Lung (tissue), 12 donors: ENCODE measurements around the gene SLC6A9. TPM values are rescaled to one million over a fixed set of nuclear protein-coding genes. Genes with fewer than 3 reads are reported as not detected.

ENCODE experiments used
- ATAC-seq: fragments of 200-7000 bp; cut with Tn5 transposase; one replicate; pipeline ENCODE4 v1.9.1; 2020; ENCODE audit warnings: moderate number of reproducible peaks; ENCODE audit not compliant: insufficient read depth, low FRiP score
- DNase-seq, 3 donors: peaks; one replicate each; pipeline ENCODE4 v3.0.0-alpha.2; 2013 to 2017
- H3K27ac ChIP-seq, 2 donors: one replicate each; pipeline ENCODE4 v1.5.1; 2013; ENCODE audit warnings: mild to moderate bottlenecking in 2 of 2, moderate library complexity in 2 of 2, control low read depth in 1 of 2, inconsistent platforms in 1 of 2, low read depth in 1 of 2, low read length in 1 of 2
- H3K27me3 ChIP-seq, 3 donors: one replicate each; pipeline ENCODE4 v1.5.1; 2013; ENCODE audit warnings: low read length in 2 of 3; ENCODE audit not compliant: control insufficient read depth in 3 of 3, insufficient read depth in 3 of 3
- H3K36me3 ChIP-seq, 4 donors: one replicate each; pipeline ENCODE4 v1.5.1; 2013; ENCODE audit warnings: low read length in 4 of 4, mild to moderate bottlenecking in 1 of 4, moderate library complexity in 1 of 4; ENCODE audit not compliant: control insufficient read depth in 4 of 4, insufficient read depth in 4 of 4
- H3K4me1 ChIP-seq, 5 donors: one replicate each; pipeline ENCODE4 v1.5.1; 2013; ENCODE audit warnings: low read length in 5 of 5, mild to moderate bottlenecking in 2 of 5, moderate library complexity in 1 of 5; ENCODE audit not compliant: control insufficient read depth in 5 of 5, insufficient read depth in 5 of 5
- H3K4me3 ChIP-seq: one replicate; pipeline ENCODE4 v1.5.1; 2013; ENCODE audit warnings: mild to moderate bottlenecking, control low read depth, moderate library complexity
- H3K9ac ChIP-seq, 2 donors: one replicate each; pipeline ENCODE4 v1.5.1; 2013; ENCODE audit warnings: low read length in 2 of 2, control low read depth in 1 of 2; ENCODE audit not compliant: insufficient read depth in 1 of 2
- H3K9me3 ChIP-seq, 4 donors: one replicate each; pipeline ENCODE4 v1.5.1; 2013; ENCODE audit warnings: low read length in 3 of 4, mild to moderate bottlenecking in 1 of 4, moderate library complexity in 1 of 4; ENCODE audit not compliant: control insufficient read depth in 4 of 4, insufficient read depth in 3 of 4
- CTCF ChIP-seq: IDR thresholded peaks from 2 replicates; pipeline ENCODE4 v1.5.1; 2012; ENCODE audit warnings: mild to moderate bottlenecking; ENCODE audit errors: control extremely low read depth, extremely low read depth
- WGBS, 2 donors: extraction: QIAGEN DNeasy Blood & Tissue Kit; methylation state at CpG; one replicate each; pipeline ENCODE4 v1.1.7; 2013; 5-methylcytosine and 5-hydroxymethylcytosine counted together
- polyA plus RNA-seq, 2 donors: library from polyadenylated mRNA; stranded (reverse); fragments of 200-250 nt; gene quantifications; one replicate each; pipeline ENCODE4 v1.2.1, GENCODE V29; 2013
- total RNA-seq, 2 donors: library from RNA; depleted of rRNA in 1 of 2; stranded (reverse); fragments of >200 nt in 1 of 2; gene quantifications; one replicate each; pipeline ENCODE4 v1.2.1, GENCODE V29; 2014 to 2021
- donor health status: control.
- donor health status: control.
- donor health status: Bipolar disorder and iron deficiency.
- donor health status: healthy.
- donor health status: DM: yes; HTN: yes; CAD: no.

The SLC6A9 gene
- total and polyA plus RNA-seq, 4 donors, result 8.7 to 29.9 (median 9.4) TPM

- DNase-seq (no peak), ATAC-seq (no peak)
- H3K4me3 ChIP-seq, result no peak overlapping the region
- H3K4me1 ChIP-seq, result peaks cover 0 to 7% (median 4%) of the 10 kb centered on the region in 5 donors
- TF ChIP-seq CTCF, result no peak
- H3K9ac ChIP-seq, result no peak overlapping the region
- H3K9me3 ChIP-seq, result no peaks in the 10 kb centered on the region
- peaks cover 2 to 6% (median 5%) of the 10 kb centered on the region in 4 donors for H3K36me3 ChIP-seq
- no peak overlapping the region for H3K27ac ChIP-seq
- H3K27me3 ChIP-seq, result no peaks in the 10 kb centered on the region
- WGBS, 2 donors, result 77 to 78% methylated on average over 6 of the region's 6 CpGs
Observed at GRCh38 chr1:43986712-43987111, 44.5 kb downstream of the SLC6A9 start.

GRCh38 chr1:43985984-43986595 is 45.2 kb downstream of the SLC6A9 start:
- no peaks in the 10 kb centered on the region for H3K9me3 ChIP-seq
- DNase-seq, result no peak
- 78 to 84% methylated on average over 4 of the region's 4 CpGs for WGBS, 2 donors
- H3K4me3 ChIP-seq, result no peak overlapping the region
- no peak overlapping the region for H3K9ac ChIP-seq
- H3K36me3 ChIP-seq, result peaks cover 2 to 6% (median 5%) of the 10 kb centered on the region in 4 donors
- H3K27me3 ChIP-seq, result no peaks in the 10 kb centered on the region
- peaks cover 0 to 7% (median 4%) of the 10 kb centered on the region in 5 donors for H3K4me1 ChIP-seq
- no peak for ATAC-seq
- TF ChIP-seq CTCF, result no peak
- no peak overlapping the region for H3K27ac ChIP-seq

- no peak overlapping the region for H3K4me3 ChIP-seq
- peaks cover 0 to 13% (median 2%) of the 10 kb centered on the region in 5 donors for H3K4me1 ChIP-seq
- no peaks in the 10 kb centered on the region for H3K9me3 ChIP-seq
- no peak for ATAC-seq
- no peak overlapping the region for H3K9ac ChIP-seq
- no peak overlapping the region for H3K27ac ChIP-seq
- TF ChIP-seq CTCF, result no peak
- WGBS, 2 donors, result 96 to 97% methylated on average over 16 of the region's 16 CpGs
- no peaks in the 10 kb centered on the region for H3K27me3 ChIP-seq
- DNase-seq, result no peak
- H3K36me3 ChIP-seq, result peaks cover 2 to 6% (median 5%) of the 10 kb centered on the region in 4 donors
Observed at GRCh38 chr1:43984855-43985254, 46.4 kb downstream of the SLC6A9 start.
